PFSK-1 (cell line): ENCODE results near the gene PLA2G4A.

Experiments used
- POLR2AphosphoS5 ChIP-seq: IDR thresholded peaks from 2 replicates; pipeline ENCODE4 v1.6.1; 2012; ENCODE audit warnings: low read depth, mild to moderate bottlenecking, control low read depth, low read length, moderate library complexity
- SIN3A ChIP-seq: IDR thresholded peaks from 2 replicates; pipeline ENCODE4 v1.6.1; 2012; ENCODE audit warnings: mild to moderate bottlenecking, low read length, moderate library complexity, borderline replicate concordance; ENCODE audit not compliant: insufficient read depth

DNA sequence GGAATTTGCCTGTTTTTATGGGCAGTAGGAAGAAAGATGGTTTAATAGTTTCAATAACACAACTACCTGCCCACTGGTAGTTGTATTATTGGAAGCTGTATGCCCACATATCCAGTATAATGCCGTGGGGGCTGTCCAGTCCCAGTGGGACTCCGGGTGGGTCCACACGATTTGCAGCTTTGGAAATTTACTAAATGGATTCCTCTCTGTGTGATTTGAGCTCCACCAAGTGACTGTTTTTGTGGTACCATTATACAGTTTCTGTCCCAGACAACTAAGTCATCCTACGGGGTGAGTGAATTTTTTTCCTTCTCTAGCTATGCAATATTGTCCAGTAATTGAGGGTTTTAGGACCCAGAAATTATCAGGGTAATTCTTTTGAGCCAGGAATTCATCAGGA lies 86.8 kb downstream of the PLA2G4A start:
- TF ChIP-seq POLR2AphosphoS5, result no peak
- no peak for TF ChIP-seq SIN3A
